AG09319 (cell line): ENCODE results near the gene IL2RA.

Experiments
- DNase-seq: peaks from one replicate; pipeline ENCODE4 v3.0.0-alpha.2; 2010; ENCODE audit warnings: low read depth; ENCODE audit errors: extremely low read depth
- CTCF ChIP-seq: IDR thresholded peaks from 2 replicates; pipeline ENCODE4 v1.5.1; 2011; ENCODE audit warnings: low read depth, mild to moderate bottlenecking, inconsistent platforms, low read length, moderate library complexity

The IL2RA gene

GRCh38 chr10:6014241-6014761, 47.9 kb downstream of the IL2RA start:
- TF ChIP-seq CTCF = peak; percentile 77
- peak; percentile 16 for DNase-seq

DNA sequence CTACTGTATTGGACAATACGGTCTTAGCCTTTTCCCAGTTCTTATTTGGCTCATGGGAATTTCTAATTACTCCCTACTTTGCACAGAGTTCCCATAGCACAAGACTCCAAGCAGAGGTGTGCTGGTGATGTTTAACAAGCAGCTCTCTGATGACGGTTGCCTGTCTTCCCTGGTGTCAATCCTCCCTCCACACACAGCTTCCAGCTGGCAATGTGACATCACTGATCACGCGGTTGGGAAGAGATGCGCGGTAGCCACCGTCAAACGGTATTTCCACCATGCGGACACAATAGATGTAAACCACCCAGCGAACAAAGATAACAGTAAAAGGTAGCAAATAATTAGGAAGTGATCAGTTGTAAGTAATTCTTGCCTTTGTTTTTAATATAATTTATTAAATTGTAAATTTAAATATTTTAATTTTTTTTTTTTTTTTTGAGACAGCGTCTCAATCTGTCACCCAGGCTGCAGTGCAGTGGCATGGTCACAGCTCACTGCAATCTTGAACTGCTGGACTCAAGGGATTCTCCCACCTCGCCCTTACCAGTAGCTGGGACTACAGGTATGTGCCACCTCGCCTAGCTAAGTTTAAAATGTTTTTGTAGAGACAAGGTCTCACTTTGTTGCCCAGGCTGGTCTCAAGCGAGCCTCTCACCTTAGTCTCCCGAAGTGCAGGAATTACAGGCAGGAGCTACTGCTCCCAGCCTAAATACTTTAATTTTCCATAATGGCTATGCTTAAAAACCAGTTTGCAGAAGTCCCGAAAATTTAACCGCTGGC, 48.6 kb downstream of the IL2RA start:
- DNase-seq = no peak
- TF ChIP-seq CTCF = no peak

DNA sequence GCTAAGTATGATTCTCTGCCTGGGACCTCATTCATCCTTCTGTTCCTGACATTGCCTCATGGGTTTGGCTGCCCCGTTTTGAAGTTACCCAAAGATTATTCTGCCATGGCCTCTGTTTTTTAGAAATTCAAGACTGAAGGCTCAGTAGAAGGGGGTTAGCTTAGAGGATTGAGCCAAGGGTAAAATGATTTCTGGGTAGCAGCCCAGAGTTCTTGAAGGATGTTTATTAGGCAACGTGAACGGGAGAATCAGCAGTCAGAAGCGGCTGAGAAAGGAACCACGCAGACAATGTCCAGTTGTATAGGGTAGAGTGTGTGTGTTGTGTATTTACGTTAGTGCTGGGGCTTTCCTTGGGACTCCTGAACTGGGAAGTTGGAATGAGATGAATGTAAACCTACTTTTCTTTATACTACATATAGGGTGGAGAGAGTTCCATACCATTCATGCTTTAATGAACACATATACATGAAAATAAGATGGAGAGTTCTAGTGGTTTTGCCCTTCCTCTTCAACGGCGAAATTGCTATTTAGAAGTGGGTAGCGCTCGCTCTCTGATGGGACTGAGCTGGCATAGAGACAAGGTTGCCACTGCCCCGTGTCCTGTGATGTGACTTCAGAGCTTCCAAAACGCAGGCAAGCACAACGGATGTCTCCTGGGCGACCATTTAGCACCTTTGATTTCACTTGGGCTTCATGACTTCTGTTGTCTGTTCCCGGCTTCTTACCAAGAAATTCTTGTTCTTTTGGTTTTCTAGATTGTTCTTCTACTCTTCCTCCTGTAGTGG, 49.9 kb downstream of the IL2RA start:
- TF ChIP-seq CTCF = no peak
- no peak for DNase-seq

- no peak for TF ChIP-seq CTCF
- no peak for DNase-seq
Observed at GRCh38 chr10:6011558-6011957, 50.6 kb downstream of the IL2RA start.

DNA sequence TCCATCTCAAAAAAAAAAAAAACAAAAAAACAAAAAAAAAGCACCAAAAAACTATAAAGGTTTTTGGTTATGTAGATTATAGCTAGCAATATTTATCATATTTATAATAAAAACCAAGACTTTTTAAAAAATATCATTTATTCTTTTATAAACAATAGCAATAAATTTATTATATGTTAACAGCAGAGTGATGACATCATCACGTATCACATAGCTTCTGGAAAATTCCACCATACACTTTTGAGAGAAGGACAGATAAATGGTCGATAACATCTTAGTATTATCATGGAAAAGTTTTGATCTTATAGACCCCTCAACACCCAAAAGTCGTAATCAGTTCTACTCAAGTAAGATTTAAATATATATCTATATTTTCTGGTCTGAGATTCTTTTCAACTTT, 51.6 kb downstream of the IL2RA start:
- no peak for TF ChIP-seq CTCF
- no peak for DNase-seq

GRCh38 chr10:6009961-6010360, 52.2 kb downstream of the IL2RA start:
- no peak for TF ChIP-seq CTCF

DNA sequence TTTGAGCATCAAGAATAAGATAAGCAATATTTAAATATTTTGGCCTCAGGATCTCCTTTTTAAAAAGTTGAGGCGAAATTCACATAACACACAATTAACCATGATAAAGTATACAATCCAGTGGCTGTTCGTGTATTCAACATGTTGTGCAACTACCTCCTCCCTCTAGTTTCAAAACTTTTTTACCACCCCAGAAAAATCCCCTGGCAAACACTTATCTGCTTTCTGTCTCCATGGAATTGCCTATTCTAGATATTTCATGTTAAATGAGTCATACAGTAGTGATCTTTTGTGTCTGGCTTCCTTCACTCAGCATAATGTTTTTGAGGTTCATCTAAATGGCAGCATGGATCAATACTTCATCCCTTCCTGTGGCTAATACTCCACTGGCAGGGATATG, 53.0 kb downstream of the IL2RA start:
- TF ChIP-seq CTCF = no peak
- peak; percentile 44 for DNase-seq

More at GRCh38 chr10:6009961-6010360, 52.2 kb downstream of the IL2RA start:
- DNase-seq = no peak
